ENCODE data around the gene MKKS. TPM values are rescaled to one million over a fixed set of nuclear protein-coding genes. Genes with fewer than 3 reads are reported as not detected.

MKKS gene
- total RNA-seq, 1 experiment from 2014 or later = 20.9 TPM

DNA sequence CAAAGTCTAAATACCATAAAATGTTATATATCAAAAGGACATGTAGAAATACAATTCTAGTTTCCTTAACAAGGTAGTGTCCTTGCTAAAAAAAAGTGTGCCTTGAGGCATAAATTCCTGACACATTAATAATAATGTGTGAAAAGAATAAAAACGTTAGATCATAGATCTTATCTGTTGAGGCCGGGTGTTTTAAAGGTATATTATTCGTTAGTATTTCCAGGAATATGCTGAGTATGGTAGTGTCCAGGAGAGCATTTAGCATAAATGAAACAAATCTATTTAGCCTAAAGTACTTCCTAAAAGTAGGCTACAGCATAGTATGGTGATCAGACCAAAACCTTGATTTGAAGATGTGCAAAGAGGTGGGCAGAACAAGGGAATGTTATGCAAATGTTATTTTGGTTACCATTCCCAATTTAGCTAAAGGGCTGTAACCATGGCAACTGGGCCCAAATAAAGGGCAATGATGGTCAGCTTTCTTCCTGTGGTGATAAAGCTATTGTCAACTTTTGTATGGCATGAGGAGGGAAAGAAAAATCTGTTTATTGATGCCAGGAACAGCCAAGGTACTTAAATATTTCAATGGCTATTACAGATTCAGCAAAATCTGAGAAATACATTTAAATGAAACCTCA lies 18.9 kb downstream of the MKKS start (continued):
- TF ChIP-seq, protein P1, sequence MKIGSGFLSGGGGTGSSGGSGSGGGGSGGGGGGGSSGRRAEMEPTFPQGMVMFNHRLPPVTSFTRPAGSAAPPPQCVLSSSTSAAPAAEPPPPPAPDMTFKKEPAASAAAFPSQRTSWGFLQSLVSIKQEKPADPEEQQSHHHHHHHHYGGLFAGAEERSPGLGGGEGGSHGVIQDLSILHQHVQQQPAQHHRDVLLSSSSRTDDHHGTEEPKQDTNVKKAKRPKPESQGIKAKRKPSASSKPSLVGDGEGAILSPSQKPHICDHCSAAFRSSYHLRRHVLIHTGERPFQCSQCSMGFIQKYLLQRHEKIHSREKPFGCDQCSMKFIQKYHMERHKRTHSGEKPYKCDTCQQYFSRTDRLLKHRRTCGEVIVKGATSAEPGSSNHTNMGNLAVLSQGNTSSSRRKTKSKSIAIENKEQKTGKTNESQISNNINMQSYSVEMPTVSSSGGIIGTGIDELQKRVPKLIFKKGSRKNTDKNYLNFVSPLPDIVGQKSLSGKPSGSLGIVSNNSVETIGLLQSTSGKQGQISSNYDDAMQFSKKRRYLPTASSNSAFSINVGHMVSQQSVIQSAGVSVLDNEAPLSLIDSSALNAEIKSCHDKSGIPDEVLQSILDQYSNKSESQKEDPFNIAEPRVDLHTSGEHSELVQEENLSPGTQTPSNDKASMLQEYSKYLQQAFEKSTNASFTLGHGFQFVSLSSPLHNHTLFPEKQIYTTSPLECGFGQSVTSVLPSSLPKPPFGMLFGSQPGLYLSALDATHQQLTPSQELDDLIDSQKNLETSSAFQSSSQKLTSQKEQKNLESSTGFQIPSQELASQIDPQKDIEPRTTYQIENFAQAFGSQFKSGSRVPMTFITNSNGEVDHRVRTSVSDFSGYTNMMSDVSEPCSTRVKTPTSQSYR (CRISPR knock-in tag; IDR thresholded peaks at IDR 0.05) = no peak
- TF ChIP-seq ZSCAN18 (CRISPR knock-in tag; IDR thresholded peaks at IDR 0.05) = no peak
- TF ChIP-seq NFATC4 (CRISPR knock-in tag; IDR thresholded peaks at IDR 0.05) = no peak

DNA sequence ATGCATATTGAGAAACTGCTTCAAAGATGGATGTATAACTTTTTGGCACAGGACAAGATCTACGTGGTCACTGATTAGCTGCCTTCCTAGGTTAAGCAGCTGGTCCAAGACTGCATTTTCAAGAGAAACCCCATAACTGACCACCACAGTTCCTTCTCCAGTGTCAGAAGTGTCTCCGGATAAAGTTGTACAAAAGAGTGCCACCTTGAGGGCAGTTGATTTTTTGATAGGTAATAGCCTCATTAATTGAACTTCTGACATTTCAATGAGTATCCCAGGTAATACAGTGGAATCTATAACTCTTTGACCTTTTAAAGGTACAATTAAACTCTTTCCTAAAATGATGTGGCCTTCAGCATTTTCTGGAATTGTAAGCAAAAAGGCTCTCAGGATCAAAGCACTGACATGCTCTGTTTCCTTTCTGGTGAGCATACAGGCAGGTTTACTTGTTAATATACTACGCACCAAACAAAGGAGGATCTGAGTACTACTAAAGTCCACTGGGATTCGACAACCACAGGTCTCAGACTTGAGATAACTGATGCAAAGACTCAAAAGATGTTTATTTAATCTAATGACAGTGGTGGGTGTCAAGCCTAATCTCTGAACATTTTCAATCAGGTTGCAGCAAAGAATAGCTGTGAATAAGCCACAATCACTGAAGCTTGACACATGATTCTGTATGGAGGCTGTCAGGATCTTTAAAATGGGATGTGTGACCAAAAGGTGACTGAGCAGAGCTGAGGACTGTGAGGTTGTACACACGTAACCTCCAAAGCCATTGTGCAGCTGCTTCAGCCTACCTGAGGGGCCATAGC lies 21.2 kb downstream of the MKKS start:
- CTCF ChIA-PET = interaction anchor here (1.2 to 2.2 kb wide), 3 partner anchors 322 to 796 kb away, joined by 5 to 9 read pairs (median 6); no protein-coding TSS in a partner anchor
- Mint-ChIP-seq H3K4me1 (peaks cover 17% of the 10 kb centered on the region), H3K27me3 (ENCODE audit: low read depth) (no peaks in the 10 kb centered on the region), H3K4me3 (no peak overlapping the region), H3K36me3 (peaks cover 11% of the 10 kb centered on the region), H3K9me3 (no peaks in the 10 kb centered on the region), H3K27ac (no peak overlapping the region)
- POLR2A ChIA-PET = no interaction called here
- no peak for DNase-seq (ENCODE audit: low spot score)
- no peak for ATAC-seq
- TF ChIP-seq FOXP1 (CRISPR knock-in tag; IDR thresholded peaks at IDR 0.05; ENCODE audit: borderline replicate concordance) = no peak
- no peak for TF ChIP-seq FOXJ3 (CRISPR knock-in tag; IDR thresholded peaks at IDR 0.05; ENCODE audit: borderline replicate concordance)
- TF ChIP-seq ZNF423 (CRISPR knock-in tag; IDR thresholded peaks at IDR 0.05) = no peak

GRCh38 chr20:10411673-10412072 lies 22.3 kb downstream of the MKKS start:
- Mint-ChIP-seq H3K27ac (no peak overlapping the region), H3K4me3 (no peak overlapping the region), H3K9me3 (no peaks in the 10 kb centered on the region), H3K4me1 (peaks cover 17% of the 10 kb centered on the region), H3K36me3 (peaks cover 10% of the 10 kb centered on the region), H3K27me3 (ENCODE audit: low read depth) (no peaks in the 10 kb centered on the region)
- ChIA-PET CTCF (interaction anchor here (1.1 kb wide), 1 partner anchor 185 kb away, joined by 4 read pairs; no protein-coding TSS in a partner anchor), POLR2A (no interaction called here)
- no peak for DNase-seq (ENCODE audit: low spot score)
- no peak for ATAC-seq
- TF ChIP-seq, protein P2, sequence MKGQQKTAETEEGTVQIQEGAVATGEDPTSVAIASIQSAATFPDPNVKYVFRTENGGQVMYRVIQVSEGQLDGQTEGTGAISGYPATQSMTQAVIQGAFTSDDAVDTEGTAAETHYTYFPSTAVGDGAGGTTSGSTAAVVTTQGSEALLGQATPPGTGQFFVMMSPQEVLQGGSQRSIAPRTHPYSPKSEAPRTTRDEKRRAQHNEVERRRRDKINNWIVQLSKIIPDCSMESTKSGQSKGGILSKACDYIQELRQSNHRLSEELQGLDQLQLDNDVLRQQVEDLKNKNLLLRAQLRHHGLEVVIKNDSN (CRISPR knock-in tag; IDR thresholded peaks at IDR 0.05) = no peak
- TF ChIP-seq USF2 (CRISPR knock-in tag; IDR thresholded peaks at IDR 0.05) = no peak
- TF ChIP-seq SOX15 (CRISPR knock-in tag; IDR thresholded peaks at IDR 0.05) = no peak
- TF ChIP-seq FOXJ3 (CRISPR knock-in tag; IDR thresholded peaks at IDR 0.05; ENCODE audit: borderline replicate concordance) = no peak
- TF ChIP-seq, protein P3, sequence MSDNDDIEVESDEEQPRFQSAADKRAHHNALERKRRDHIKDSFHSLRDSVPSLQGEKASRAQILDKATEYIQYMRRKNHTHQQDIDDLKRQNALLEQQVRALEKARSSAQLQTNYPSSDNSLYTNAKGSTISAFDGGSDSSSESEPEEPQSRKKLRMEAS (CRISPR knock-in tag; IDR thresholded peaks at IDR 0.05) = no peak
- TF ChIP-seq ATF3 (CRISPR knock-in tag; conservative IDR thresholded peaks at IDR 0.05) = no peak
- TF ChIP-seq, protein P1 (CRISPR knock-in tag; IDR thresholded peaks at IDR 0.05) = no peak
- TF ChIP-seq, protein P4, sequence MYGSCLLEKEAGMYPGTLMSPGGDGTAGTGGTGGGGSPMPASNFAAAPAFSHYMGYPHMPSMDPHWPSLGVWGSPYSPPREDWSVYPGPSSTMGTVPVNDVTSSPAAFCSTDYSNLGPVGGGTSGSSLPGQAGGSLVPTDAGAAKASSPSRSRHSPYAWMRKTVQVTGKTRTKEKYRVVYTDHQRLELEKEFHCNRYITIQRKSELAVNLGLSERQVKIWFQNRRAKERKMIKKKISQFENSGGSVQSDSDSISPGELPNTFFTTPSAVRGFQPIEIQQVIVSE (CRISPR knock-in tag; IDR thresholded peaks at IDR 0.05; ENCODE audit: borderline replicate concordance) = no peak
- TF ChIP-seq, protein P5, sequence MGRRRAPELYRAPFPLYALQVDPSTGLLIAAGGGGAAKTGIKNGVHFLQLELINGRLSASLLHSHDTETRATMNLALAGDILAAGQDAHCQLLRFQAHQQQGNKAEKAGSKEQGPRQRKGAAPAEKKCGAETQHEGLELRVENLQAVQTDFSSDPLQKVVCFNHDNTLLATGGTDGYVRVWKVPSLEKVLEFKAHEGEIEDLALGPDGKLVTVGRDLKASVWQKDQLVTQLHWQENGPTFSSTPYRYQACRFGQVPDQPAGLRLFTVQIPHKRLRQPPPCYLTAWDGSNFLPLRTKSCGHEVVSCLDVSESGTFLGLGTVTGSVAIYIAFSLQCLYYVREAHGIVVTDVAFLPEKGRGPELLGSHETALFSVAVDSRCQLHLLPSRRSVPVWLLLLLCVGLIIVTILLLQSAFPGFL (CRISPR knock-in tag; IDR thresholded peaks at IDR 0.05; ENCODE audit: borderline replicate concordance) = no peak
- TF ChIP-seq GRHL2 (CRISPR knock-in tag; IDR thresholded peaks at IDR 0.05; ENCODE audit: insufficient replicate concordance, severe bottlenecking) = no peak
- no peak for TF ChIP-seq RORB (CRISPR knock-in tag; IDR thresholded peaks at IDR 0.05)
- no peak for TF ChIP-seq ZNF512 (CRISPR knock-in tag; IDR thresholded peaks at IDR 0.05; ENCODE audit: borderline replicate concordance)

Measured in WTC11 (cell line).